IMR-90 (cell line): ENCODE data around the gene FLRT3. TPM values are rescaled to one million over a fixed set of nuclear protein-coding genes. Genes with fewer than 3 reads are reported as not detected.

Source experiments
- ATAC-seq: fragments of 200-7000 bp; cut with Tn5 transposase; 2 replicates; pipeline ENCODE4 v1.9.1; 2020; ENCODE audit warnings: low read depth, mild to moderate bottlenecking, moderate library complexity
- BruUV-seq: library from RNA; stranded (reverse); fragments of 400-500 nt; replicated peaks from 2 replicates; lab custom pipeline; 2021; lab: Mats Ljungman, UMichigan
- CTCF ChIA-PET: fragments of 300-600 bp; formaldehyde crosslinking; extraction: SDS; loops from one replicate; lab custom pipeline; 2021; ENCODE audit warnings: antibody characterized with exemption; lab: Yijun Ruan, JAX
- POLR2A ChIA-PET: fragments of 300-600 bp; sonication (Branson Sonifier 250); formaldehyde crosslinking; loops from one replicate; lab custom pipeline; 2022; ENCODE audit warnings: antibody characterized with exemption; ENCODE audit not compliant: unreplicated experiment; lab: Charles Lee
- DNase-seq: peaks from one replicate; pipeline ENCODE4 v3.0.0; 2013
- H2AFZ ChIP-seq: replicated peaks from 2 replicates; pipeline ENCODE3; 2013; ENCODE audit warnings: low read length, mild to moderate bottlenecking; ENCODE audit not compliant: poor library complexity
- H2AK5ac ChIP-seq: 2 replicates; pipeline ENCODE4 v1.6.1; 2013; ENCODE audit warnings: low read depth, low read length, inconsistent platforms
- H2AK9ac ChIP-seq: replicated peaks from 2 replicates; pipeline ENCODE3; 2013; ENCODE audit warnings: mild to moderate bottlenecking, low read depth, low read length, moderate library complexity; ENCODE audit not compliant: poor library complexity
- H2BK120ac ChIP-seq: 2 replicates; pipeline ENCODE4 v1.6.1; 2013; ENCODE audit warnings: low read depth, low read length, inconsistent platforms
- H2BK15ac ChIP-seq: 3 replicates; pipeline ENCODE4 v1.6.1; 2013; ENCODE audit warnings: low read depth, low read length, inconsistent platforms
- H2BK20ac ChIP-seq: 2 replicates; pipeline ENCODE4 v1.6.1; 2013; ENCODE audit warnings: low read depth, mild to moderate bottlenecking, inconsistent platforms, low read length, moderate library complexity
- H2BK5ac ChIP-seq: 2 replicates; pipeline ENCODE4 v1.6.1; 2013; ENCODE audit warnings: mild to moderate bottlenecking, low read depth, low read length, inconsistent platforms; ENCODE audit not compliant: poor library complexity, severe bottlenecking
- H3K14ac ChIP-seq: replicated peaks from 2 replicates; pipeline ENCODE4 v1.6.1; 2013; ENCODE audit warnings: low read depth, low read length, inconsistent platforms
- H3K18ac ChIP-seq: 2 replicates; pipeline ENCODE4 v1.6.1; 2013; ENCODE audit warnings: low read depth, low read length, control low read depth
- H3K23ac ChIP-seq: 2 replicates; pipeline ENCODE4 v1.6.1; 2013; ENCODE audit warnings: low read depth, low read length, inconsistent platforms
- H3K27ac ChIP-seq: 2 replicates; pipeline ENCODE4 v1.5.1; 2013; ENCODE audit warnings: mild to moderate bottlenecking, control low read depth, low read length; ENCODE audit not compliant: insufficient read depth
- H3K27me3 ChIP-seq: 2 replicates; pipeline ENCODE4 v1.6.1; 2013; ENCODE audit warnings: low read length; ENCODE audit not compliant: control insufficient read depth, insufficient read depth
- H3K36me3 ChIP-seq: 2 replicates; pipeline ENCODE4 v1.6.1; 2013; ENCODE audit warnings: low read length, mixed read lengths; ENCODE audit not compliant: control insufficient read depth, insufficient read depth
- H3K4ac ChIP-seq: 2 replicates; pipeline ENCODE4 v1.6.1; 2013; ENCODE audit warnings: low read depth, low read length, inconsistent platforms
- H3K4me1 ChIP-seq: 2 replicates; pipeline ENCODE4 v1.6.1; 2013; ENCODE audit warnings: low read length, mixed read lengths; ENCODE audit not compliant: control insufficient read depth, insufficient read depth
- H3K4me2 ChIP-seq: 2 replicates; pipeline ENCODE4 v1.6.1; 2013; ENCODE audit warnings: low read depth, mild to moderate bottlenecking, control low read depth, low read length, moderate library complexity
- H3K4me3 ChIP-seq: 2 replicates; pipeline ENCODE4 v1.5.1; 2013; ENCODE audit warnings: low read depth, mild to moderate bottlenecking, control low read depth, low read length, moderate library complexity; ENCODE audit not compliant: insufficient read depth
- H3K56ac ChIP-seq: 2 replicates; pipeline ENCODE4 v1.6.1; 2013; ENCODE audit warnings: low read length, inconsistent platforms; ENCODE audit not compliant: insufficient read depth; ENCODE audit errors: extremely low read depth
- H3K79me1 ChIP-seq, 2 experiments: 2 replicates each; pipeline ENCODE4 v1.6.1; 2013; ENCODE audit warnings: low read length in 2 of 2, inconsistent platforms in 1 of 2, low read depth in 1 of 2
- H3K9ac ChIP-seq: 2 replicates; pipeline ENCODE4 v1.6.1; 2013; ENCODE audit warnings: low read depth, low read length, control low read depth
- H3K9me1 ChIP-seq: 2 replicates; pipeline ENCODE4 v1.6.1; 2013; ENCODE audit warnings: low read length, inconsistent platforms; ENCODE audit not compliant: insufficient read depth
- H3K9me3 ChIP-seq: 2 replicates; pipeline ENCODE4 v1.6.1; 2013; ENCODE audit warnings: low read length; ENCODE audit not compliant: control insufficient read depth, insufficient read depth
- H4K20me1 ChIP-seq: 2 replicates; pipeline ENCODE4 v1.6.1; 2013; ENCODE audit warnings: low read length, inconsistent platforms; ENCODE audit not compliant: insufficient read depth
- H4K5ac ChIP-seq: 2 replicates; pipeline ENCODE4 v1.6.1; 2013; ENCODE audit warnings: mild to moderate bottlenecking, low read depth, low read length, control low read depth
- H4K8ac ChIP-seq, 2 experiments: 2 replicates each; pipeline ENCODE4 v1.6.1; 2013; ENCODE audit warnings: low read depth in 2 of 2, low read length in 2 of 2, control low read depth in 1 of 2, inconsistent platforms in 1 of 2
- H4K91ac ChIP-seq: 2 replicates; pipeline ENCODE4 v1.6.1; 2013; ENCODE audit warnings: low read depth, low read length, inconsistent platforms; ENCODE audit not compliant: insufficient read depth
- BHLHE40 ChIP-seq: fragments of 150-350 bp; IDR thresholded peaks from 2 replicates; pipeline ENCODE4 v1.6.1; 2016; ENCODE audit warnings: mild to moderate bottlenecking, low read depth, low read length
- CEBPB ChIP-seq: IDR thresholded peaks from 2 replicates; pipeline ENCODE4 v1.6.1; 2012; ENCODE audit warnings: low read depth, low read length, improper control_type of control experiment
- CHD1 ChIP-seq: IDR thresholded peaks from 2 replicates; pipeline ENCODE4 v1.6.1; 2012; ENCODE audit warnings: low read depth, low read length, improper control_type of control experiment
- MAZ ChIP-seq: IDR thresholded peaks from 2 replicates; pipeline ENCODE4 v1.6.1; 2012; ENCODE audit warnings: low read depth, mild to moderate bottlenecking, low read length, improper control_type of control experiment, moderate library complexity, borderline replicate concordance
- MXI1 ChIP-seq: IDR thresholded peaks from 2 replicates; pipeline ENCODE4 v1.6.1; 2012; ENCODE audit warnings: low read depth, mild to moderate bottlenecking, low read length, moderate library complexity, borderline replicate concordance
- RAD21 ChIP-seq: IDR thresholded peaks from 2 replicates; pipeline ENCODE4 v1.6.1; 2012; ENCODE audit warnings: low read length, improper control_type of control experiment
- RCOR1 ChIP-seq: IDR thresholded peaks from 2 replicates; pipeline ENCODE4 v1.6.1; 2012; ENCODE audit warnings: mild to moderate bottlenecking, low read length, improper control_type of control experiment; ENCODE audit not compliant: insufficient replicate concordance
- SMC3 ChIP-seq: fragments of 150-350 bp; IDR thresholded peaks from 2 replicates; pipeline ENCODE4 v1.6.1; 2016; ENCODE audit warnings: low read depth, mild to moderate bottlenecking, antibody characterized with exemption, low read length, moderate library complexity
- WGBS, 2 experiments: methylation state at CpG; one replicate each; pipeline versions ENCODE4 v1.1.5 to v1.1.7; 2013; ENCODE audit warnings: missing lambda C conversion rate in 2 of 2; ENCODE audit not compliant: insufficient read length in 1 of 2; ENCODE audit errors: extremely low coverage in 2 of 2; 5-methylcytosine and 5-hydroxymethylcytosine counted together
- dilution Hi-C: fragments of 300-500 bp; cut with HindIII; formaldehyde crosslinking; loops from one replicate; pipeline ENCODE4 v1.14.3; 2018; ENCODE audit warnings: low sequenced_read_pairs; ENCODE audit not compliant: unreplicated experiment
- in situ Hi-C: fragments of 300-500 bp; cut with MboI; formaldehyde crosslinking; loops from 3 replicates; pipeline ENCODE4 v1.14.3; 2019; ENCODE audit warnings: low sequenced_read_pairs, inconsistent platforms, mixed read lengths
- intact Hi-C: fragments of 100-400 bp; cut with micrococcal nuclease; formaldehyde crosslinking; loops from 2 replicates; pipeline ENCODE4 v1.10.0; 2022
- polyA plus RNA-seq, 3 experiments: library from polyadenylated mRNA; depleted of rRNA; stranded (reverse); fragments of >200 nt; gene quantifications; 2 replicates each; pipeline ENCODE4 v1.2.3, GENCODE V29; 2012; ENCODE audit warnings: low replicate concordance in 1 of 3
- total RNA-seq: library from RNA; depleted of rRNA; stranded (reverse); fragments of >200 nt; gene quantifications from 2 replicates; pipeline ENCODE4 v1.2.3, GENCODE V29; 2012
- TF ChIP-seq, protein P1 (sequence below): fragments of 150-350 bp; IDR thresholded peaks from 2 replicates; pipeline ENCODE4 v1.6.1; 2016; ENCODE audit warnings: low read depth, mild to moderate bottlenecking, low read length, moderate library complexity, borderline replicate concordance

FLRT3 gene
- total and polyA plus RNA-seq, 2 of the 4 experiments (the other 2 are of a cell fraction) = 1.8 to 6.6 TPM

DNA sequence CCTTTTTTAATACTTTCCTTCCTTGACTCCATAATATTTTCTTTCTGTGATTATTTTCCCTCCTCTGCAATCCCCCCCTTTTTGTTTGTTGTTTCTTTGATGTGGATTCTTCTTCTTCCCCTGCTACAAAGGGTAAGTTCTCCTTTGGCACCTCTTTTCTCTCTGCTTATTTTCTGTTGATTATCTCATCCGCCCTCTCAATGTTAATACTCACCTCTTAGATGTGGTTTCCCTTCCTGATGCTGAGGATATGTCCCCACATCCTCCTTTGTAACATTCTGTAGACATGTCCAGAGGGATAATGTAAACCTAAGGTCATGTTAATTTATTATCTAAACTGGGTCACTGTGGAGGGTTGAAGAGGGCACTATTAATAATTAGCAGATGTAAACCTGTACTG is 17.7 kb downstream of the FLRT3 start:
- TF ChIP-seq, protein P1, sequence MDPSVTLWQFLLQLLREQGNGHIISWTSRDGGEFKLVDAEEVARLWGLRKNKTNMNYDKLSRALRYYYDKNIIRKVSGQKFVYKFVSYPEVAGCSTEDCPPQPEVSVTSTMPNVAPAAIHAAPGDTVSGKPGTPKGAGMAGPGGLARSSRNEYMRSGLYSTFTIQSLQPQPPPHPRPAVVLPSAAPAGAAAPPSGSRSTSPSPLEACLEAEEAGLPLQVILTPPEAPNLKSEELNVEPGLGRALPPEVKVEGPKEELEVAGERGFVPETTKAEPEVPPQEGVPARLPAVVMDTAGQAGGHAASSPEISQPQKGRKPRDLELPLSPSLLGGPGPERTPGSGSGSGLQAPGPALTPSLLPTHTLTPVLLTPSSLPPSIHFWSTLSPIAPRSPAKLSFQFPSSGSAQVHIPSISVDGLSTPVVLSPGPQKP = no peak
- TF ChIP-seq CEBPB (no peak), BHLHE40 (no peak), RCOR1 (no peak), RAD21 (no peak), SMC3 (no peak), CHD1 (no peak), MXI1 (no peak), MAZ (no peak)
- no peaks in the 10 kb centered on the region for H3K27me3 ChIP-seq
- no peak overlapping the region for H3K14ac ChIP-seq
- H2BK20ac ChIP-seq = no peak overlapping the region
- H3K4me1 ChIP-seq = no peaks in the 10 kb centered on the region
- H3K18ac ChIP-seq = no peak overlapping the region
- H4K8ac ChIP-seq = no peak overlapping the region
- no peak overlapping the region for H3K27ac ChIP-seq
- H3K79me1 ChIP-seq = no peaks in the 10 kb centered on the region
- no peak overlapping the region for H3K56ac ChIP-seq
- intact Hi-C loops = no loop called here
- no peak for DNase-seq
- in situ Hi-C loops = no loop called here
- H3K4me3 ChIP-seq = no peak overlapping the region
- H2AK5ac ChIP-seq = no peak overlapping the region
- no peak overlapping the region for H3K9ac ChIP-seq
- no peak overlapping the region for H2BK15ac ChIP-seq
- H4K20me1 ChIP-seq = no peaks in the 10 kb centered on the region
- dilution Hi-C loops = no loop called here
- WGBS, 2 experiments = no CpG with 5 or more reads among the region's 1 CpG
- no peak for ATAC-seq
- no peak overlapping the region for H2AK9ac ChIP-seq
- H3K9me1 ChIP-seq = no peaks in the 10 kb centered on the region
- H3K4me2 ChIP-seq = no peak overlapping the region
- no peak overlapping the region for H2AFZ ChIP-seq
- H4K5ac ChIP-seq = no peak overlapping the region
- no peak overlapping the region for H3K23ac ChIP-seq
- no TSS peak for BruUV-seq
- H3K4ac ChIP-seq = no peak overlapping the region
- no peaks in the 10 kb centered on the region for H3K36me3 ChIP-seq
- no peak overlapping the region for H4K91ac ChIP-seq
- ChIA-PET CTCF (interaction anchor here (0.6 to 0.7 kb wide), 2 partner anchors 64 to 1519 kb away, joined by 3 to 5 read pairs; no protein-coding TSS in a partner anchor), POLR2A (no interaction called here)
- H3K9me3 ChIP-seq = no peaks in the 10 kb centered on the region
- no peak overlapping the region for H2BK120ac ChIP-seq
- H2BK5ac ChIP-seq = no peak overlapping the region
